Testis (tissue), 5 donors: ENCODE data around the gene BHLHE40. TPM values are rescaled to one million over a fixed set of nuclear protein-coding genes. Genes with fewer than 3 reads are reported as not detected.

ENCODE experiments used
- DNase-seq: peaks from one replicate; pipeline ENCODE4 v3.0.0-alpha.2; 2019
- H3K27ac ChIP-seq, 2 donors: fragments of 200-600 bp; sonication (generic); one replicate each; pipeline ENCODE4 v1.5.1; 2019
- H3K27me3 ChIP-seq: fragments of 200-600 bp; sonication (generic); one replicate; pipeline ENCODE4 v1.5.1; 2019
- H3K36me3 ChIP-seq: fragments of 200-600 bp; sonication (generic); one replicate; pipeline ENCODE4 v1.5.1; 2017; ENCODE audit warnings: low read depth; ENCODE audit errors: missing control alignments
- H3K4me1 ChIP-seq: fragments of 200-600 bp; sonication (generic); one replicate; pipeline ENCODE4 v1.5.1; 2019
- H3K4me3 ChIP-seq, 2 donors: fragments of 200-600 bp; sonication (generic); one replicate each; pipeline ENCODE4 v1.5.1; 2017 to 2019
- H3K9me3 ChIP-seq: fragments of 200-600 bp; sonication (generic); one replicate; pipeline ENCODE4 v1.5.1; 2017
- CTCF ChIP-seq, 3 experiments: fragments of 450-650 bp in 2 of 3; fragments of 200-600 bp in 1 of 3; sonication (generic) in 1 of 3; IDR thresholded peaks; one replicate each; pipeline ENCODE4 v1.5.1; 2016 to 2019; ENCODE audit warnings: antibody characterized with exemption in 3 of 3, mild to moderate bottlenecking in 2 of 3, moderate library complexity in 1 of 3
- POLR2A ChIP-seq: fragments of 450-650 bp; IDR thresholded peaks from one replicate; pipeline ENCODE4 v1.6.1; 2017; ENCODE audit warnings: antibody characterized with exemption, mild to moderate bottlenecking, moderate library complexity
- WGBS, 2 donors: methylation state at CpG; one replicate each; pipeline ENCODE4 v1.1.5; 2018; 5-methylcytosine and 5-hydroxymethylcytosine counted together
- intact Hi-C: fragments of 100-400 bp; cut with DNase I; formaldehyde crosslinking; loops from one replicate; pipeline ENCODE4 v1.15.1; 2023; ENCODE audit warnings: low total_unique reads
- long read RNA-seq, 2 donors: transcript quantifications; one replicate each; lab custom pipeline, GENCODE V29; 2026
- polyA plus RNA-seq: library from polyadenylated mRNA; stranded (reverse); fragments of 350-450 nt; fragmentation: Illumina TruSeq; extraction: RNeasy Lipid Tissue Mini Kit (QIAGEN cat#74804); gene quantifications from one replicate; pipeline ENCODE4 v1.2.3, GENCODE V29; 2014; ENCODE audit warnings: low read depth, low replicate concordance; ENCODE audit not compliant: insufficient read depth
- total RNA-seq, 2 donors: library from RNA; depleted of rRNA; stranded (reverse); fragments of >200 nt; gene quantifications; one replicate each; pipeline ENCODE4 v1.2.3, GENCODE V29; 2016

Gene BHLHE40
- total RNA-seq (10 to 100 TPM; 28.7 to 40.6 TPM), polyA plus RNA-seq (26.2 TPM)
- long read RNA-seq, donor 1, transcript BHLHE40-201 (5 exons, 3,473 nt): major isoform, 6 of 6 reads
- long read RNA-seq, donor 1, partial matches to known transcripts: 0 of 6 reads
- long read RNA-seq, donor 1, other reads (novel, unspliced or antisense): 0 of 6 reads
- long read RNA-seq, donor 2, partial matches to known transcripts: 0 of 1 reads
- long read RNA-seq, donor 2, other reads (novel, unspliced or antisense): 0 of 1 reads

GRCh38 chr3:4979428-4980228, at the start of gene BHLHE40:
BHLHE40 (plus strand) TSS chr3:4979437; CDS start chr3:4979719, 282 bp downstream.
- TF ChIP-seq CTCF (IDR thresholded peaks at IDR 0.05) (no peak), POLR2A (no peak)
- Histone ChIP-seq H3K9me3 (no peaks in the 10 kb centered on the region), H3K4me3 (peak within 1 kb of the TSS; percentile 77 to 92), H3K4me1 (peaks cover 31% of the 10 kb centered on the region), H3K27ac (peak within 1 kb of the TSS; percentile 94 to 97), H3K27me3 (no peaks in the 10 kb centered on the region), H3K36me3 (no peaks in the 10 kb centered on the region)
- WGBS, 2 donors: 0 to 4% methylated on average over 5 to 51 of the region's 51 CpGs
- DNase-seq: no peak
- intact Hi-C loops: loop anchor here (10.0 kb wide), 1 partner anchor 255 kb away; no protein-coding TSS in a partner anchor

GRCh38 chr3:4930501-4930900, 48.7 kb upstream of the BHLHE40 start:
- WGBS, 2 donors: 59 to 97% methylated on average over 1 of the region's 1 CpG
- Histone ChIP-seq H3K36me3 (no peaks in the 10 kb centered on the region), H3K9me3 (no peaks in the 10 kb centered on the region), H3K27ac (no peak overlapping the region), H3K27me3 (no peaks in the 10 kb centered on the region), H3K4me1 (no peaks in the 10 kb centered on the region), H3K4me3 (no peak overlapping the region)
- intact Hi-C loops: no loop called here
- no peak for DNase-seq
- TF ChIP-seq POLR2A: no peak
- TF ChIP-seq CTCF (IDR thresholded peaks at IDR 0.05): no peak

GRCh38 chr3:4934050-4934449, 45.2 kb upstream of the BHLHE40 start:
- intact Hi-C loops: no loop called here
- no peak for DNase-seq
- Histone ChIP-seq H3K36me3 (no peaks in the 10 kb centered on the region), H3K27ac (no peak overlapping the region), H3K9me3 (no peaks in the 10 kb centered on the region), H3K27me3 (no peaks in the 10 kb centered on the region), H3K4me3 (no peak overlapping the region), H3K4me1 (no peaks in the 10 kb centered on the region)
- TF ChIP-seq POLR2A (no peak), CTCF (IDR thresholded peaks at IDR 0.05) (no peak)
- WGBS, 2 donors: 67 to 79% methylated on average over 3 of the region's 3 CpGs

GRCh38 chr3:4935347-4935746, 43.9 kb upstream of the BHLHE40 start:
- Histone ChIP-seq H3K27ac (no peak overlapping the region), H3K36me3 (no peaks in the 10 kb centered on the region), H3K9me3 (no peaks in the 10 kb centered on the region), H3K4me1 (no peaks in the 10 kb centered on the region), H3K27me3 (no peaks in the 10 kb centered on the region), H3K4me3 (no peak overlapping the region)
- TF ChIP-seq POLR2A (no peak), CTCF (IDR thresholded peaks at IDR 0.05) (no peak)
- no peak for DNase-seq
- 89 to 97% methylated on average over 1 of the region's 1 CpG for WGBS, 2 donors
- intact Hi-C loops: no loop called here
